OCI-LY1 (cell line): ENCODE data around the gene TMEM30A.

Experiments
- EZH2 ChIP-seq: fragments of 200-600 bp; sonication (generic), shearing (Covaris generic); IDR thresholded peaks from 2 replicates; pipeline ENCODE4 v1.8.0; 2017; ENCODE audit warnings: borderline replicate concordance, mixed run types, mild to moderate bottlenecking, antibody characterized with exemption, low read length, moderate library complexity, mixed read lengths
- TF ChIP-seq, protein P1 (sequence below): fragments of 200-600 bp; sonication (generic), shearing (Covaris generic); IDR thresholded peaks from 2 replicates; pipeline ENCODE4 v1.5.1; 2017; ENCODE audit warnings: mild to moderate bottlenecking, antibody characterized with exemption, low read length, moderate library complexity, mixed read lengths

DNA sequence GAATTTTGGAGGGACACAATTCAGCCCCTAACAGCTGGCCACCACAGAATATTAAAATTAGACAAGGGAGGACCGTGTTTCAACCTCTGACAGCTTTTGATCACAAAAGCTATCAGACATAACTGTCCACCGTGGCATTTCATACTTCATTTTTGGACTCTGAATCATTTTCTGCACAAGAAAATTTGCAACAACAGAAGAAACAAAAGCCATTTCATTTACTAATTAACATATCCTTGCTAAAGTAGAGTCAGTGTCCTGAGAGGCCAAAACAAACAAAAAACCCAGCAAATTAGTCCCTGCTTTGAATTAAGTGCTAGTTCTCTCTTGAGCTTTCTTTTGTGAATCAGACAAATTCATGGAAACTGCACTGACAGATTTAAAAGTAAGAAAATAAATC is 61.2 kb downstream of the TMEM30A start:
- TF ChIP-seq, protein P1, sequence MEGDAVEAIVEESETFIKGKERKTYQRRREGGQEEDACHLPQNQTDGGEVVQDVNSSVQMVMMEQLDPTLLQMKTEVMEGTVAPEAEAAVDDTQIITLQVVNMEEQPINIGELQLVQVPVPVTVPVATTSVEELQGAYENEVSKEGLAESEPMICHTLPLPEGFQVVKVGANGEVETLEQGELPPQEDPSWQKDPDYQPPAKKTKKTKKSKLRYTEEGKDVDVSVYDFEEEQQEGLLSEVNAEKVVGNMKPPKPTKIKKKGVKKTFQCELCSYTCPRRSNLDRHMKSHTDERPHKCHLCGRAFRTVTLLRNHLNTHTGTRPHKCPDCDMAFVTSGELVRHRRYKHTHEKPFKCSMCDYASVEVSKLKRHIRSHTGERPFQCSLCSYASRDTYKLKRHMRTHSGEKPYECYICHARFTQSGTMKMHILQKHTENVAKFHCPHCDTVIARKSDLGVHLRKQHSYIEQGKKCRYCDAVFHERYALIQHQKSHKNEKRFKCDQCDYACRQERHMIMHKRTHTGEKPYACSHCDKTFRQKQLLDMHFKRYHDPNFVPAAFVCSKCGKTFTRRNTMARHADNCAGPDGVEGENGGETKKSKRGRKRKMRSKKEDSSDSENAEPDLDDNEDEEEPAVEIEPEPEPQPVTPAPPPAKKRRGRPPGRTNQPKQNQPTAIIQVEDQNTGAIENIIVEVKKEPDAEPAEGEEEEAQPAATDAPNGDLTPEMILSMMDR = no peak
- TF ChIP-seq EZH2 = no peak
